GM21367 (cell line): ENCODE results near the gene GALNT3.

Experiments
- ATAC-seq: cut with Tn5 transposase; IDR thresholded peaks from one replicate; pipeline ENCODE4 v1.9.1; 2021; ENCODE audit not compliant: unreplicated experiment

The GALNT3 gene

DNA sequence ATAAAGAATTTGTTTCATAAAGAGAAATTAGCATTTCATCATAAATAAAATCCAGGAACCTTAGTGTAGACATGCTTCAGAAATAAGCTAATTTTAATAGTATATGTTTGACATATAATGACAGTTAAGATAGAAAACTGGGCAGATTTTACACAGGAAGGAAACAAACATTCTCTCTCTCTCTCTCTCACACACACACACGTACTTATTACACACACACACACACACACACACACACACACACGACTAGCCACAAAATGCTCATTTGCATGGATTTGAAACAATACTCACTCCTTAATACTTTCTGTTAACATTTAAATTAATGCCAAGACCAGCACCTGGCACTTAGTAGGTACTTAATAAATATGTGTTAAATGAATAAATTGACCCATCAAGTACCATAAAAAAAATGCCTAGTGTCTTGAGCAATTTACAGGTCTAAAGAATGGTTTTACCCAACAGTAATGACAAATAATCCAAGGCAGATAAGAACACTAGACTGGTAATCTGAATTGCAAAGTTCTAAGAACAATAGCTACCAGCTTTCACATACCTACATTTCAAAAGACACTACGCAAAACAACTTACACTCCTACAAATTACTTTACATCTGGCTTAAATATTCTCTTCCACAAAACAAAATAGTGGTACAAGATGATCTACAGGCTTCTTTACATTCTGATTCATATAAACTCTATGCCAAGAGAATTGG lies 2.9 kb upstream of the GALNT3 start:
- no peak for ATAC-seq

DNA sequence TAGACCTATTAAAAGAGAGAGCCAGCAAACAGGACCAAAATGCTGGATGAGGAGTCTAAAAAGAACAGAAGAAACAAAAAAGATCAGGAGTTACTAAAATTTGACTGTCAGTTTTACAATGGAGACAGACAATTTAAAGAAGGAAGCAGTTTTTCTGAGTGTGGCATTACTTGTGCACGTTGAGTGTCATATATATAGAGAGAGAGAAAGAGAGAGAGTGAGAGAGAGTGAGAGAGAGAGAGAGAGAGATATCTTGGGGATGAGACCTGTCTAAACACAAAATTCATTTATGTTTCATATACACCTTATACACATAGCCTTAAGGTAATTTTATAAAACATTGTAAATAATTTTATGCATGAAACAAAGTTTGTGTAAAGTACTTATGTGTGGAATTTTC lies 2.1 kb upstream of the GALNT3 start:
- no peak for ATAC-seq

DNA sequence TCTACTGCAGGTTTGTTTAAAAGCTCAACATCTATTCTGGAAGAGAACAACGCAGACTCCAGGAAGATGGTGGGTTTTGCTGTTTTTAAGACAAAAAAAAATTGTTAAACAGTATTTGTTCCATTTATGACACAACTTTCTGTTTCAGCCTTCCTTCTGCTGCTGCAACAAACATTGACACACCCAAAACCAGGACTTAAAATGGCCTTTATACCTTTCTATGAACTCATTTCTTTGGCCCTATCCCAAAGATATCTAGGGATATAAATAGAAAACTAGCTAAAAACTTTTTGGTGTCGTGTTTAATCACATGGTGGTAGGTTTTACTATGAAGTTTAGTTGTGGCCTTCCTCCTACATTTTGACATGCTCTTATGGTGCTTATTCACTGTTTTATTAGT lies 964 bp upstream of the GALNT3 start:
- peak; percentile 26 for ATAC-seq

DNA sequence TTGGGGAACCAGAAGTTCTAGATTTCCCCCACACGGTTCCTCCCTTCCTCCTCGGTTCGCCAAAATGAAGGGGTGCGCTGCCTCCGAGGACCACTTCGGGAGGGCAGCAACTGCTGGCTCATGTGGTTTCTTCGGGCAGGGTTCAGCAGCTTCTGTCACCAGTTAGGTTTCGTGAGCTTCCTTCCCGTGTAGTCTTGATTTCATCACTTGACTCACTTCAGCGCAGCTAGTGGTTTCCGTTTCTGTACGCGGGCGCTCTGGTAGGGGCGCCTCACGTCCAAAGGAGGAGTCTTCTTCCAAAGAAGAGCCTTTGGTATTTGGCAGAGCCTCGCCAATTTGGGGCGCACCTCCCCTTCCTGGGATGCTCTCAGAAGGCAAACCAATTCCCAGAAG lies 485 bp upstream of the GALNT3 start:
- ATAC-seq = peak; percentile 99

DNA sequence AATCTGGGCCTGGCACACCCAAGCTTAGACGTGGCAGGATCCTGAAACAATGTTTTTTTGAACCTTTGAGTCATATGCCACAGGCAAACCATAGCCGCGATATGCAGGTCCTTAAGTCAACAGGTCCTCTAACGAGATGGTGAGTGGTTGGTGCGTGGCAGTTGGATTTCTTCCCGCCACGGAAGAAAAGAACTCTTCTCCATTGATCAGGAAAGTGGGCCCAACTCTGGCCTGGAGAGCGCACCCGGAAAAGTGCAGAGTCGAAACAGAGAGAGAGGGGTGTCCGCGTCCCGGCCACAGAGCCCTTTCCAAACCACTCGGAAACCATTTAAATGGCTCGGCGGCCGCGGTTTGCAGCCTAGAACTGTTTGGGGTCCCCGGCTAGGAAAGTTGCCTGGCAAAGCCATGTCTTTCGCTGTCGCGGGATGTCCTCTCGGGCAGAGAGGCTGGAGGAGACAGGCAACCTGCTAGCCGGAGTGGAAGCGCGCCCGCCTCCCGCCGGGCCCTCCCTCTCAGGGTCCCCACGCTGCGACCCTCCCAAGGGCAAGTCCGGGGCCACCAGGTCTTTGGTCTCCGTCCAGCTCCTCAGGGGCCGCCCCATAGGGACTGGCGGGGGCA lies 777 bp downstream of the GALNT3 start:
- no peak for ATAC-seq

DNA sequence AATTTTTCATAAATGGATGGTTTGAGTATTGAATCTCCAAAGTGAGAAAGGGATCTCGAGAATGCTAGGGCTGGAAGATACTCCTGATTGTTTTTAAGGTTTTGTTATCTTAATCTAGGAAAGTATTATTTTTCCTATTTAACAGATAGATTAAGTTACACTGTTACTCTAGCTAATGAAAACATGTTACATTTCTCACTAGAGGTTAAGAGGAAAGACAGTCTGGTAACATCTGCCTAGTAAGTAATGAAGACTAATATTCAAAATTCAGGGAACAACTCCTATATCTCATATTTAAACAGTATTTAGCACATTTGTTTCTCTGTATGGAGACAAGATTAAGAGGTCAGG lies 2.0 kb downstream of the GALNT3 start:
- ATAC-seq = no peak

DNA sequence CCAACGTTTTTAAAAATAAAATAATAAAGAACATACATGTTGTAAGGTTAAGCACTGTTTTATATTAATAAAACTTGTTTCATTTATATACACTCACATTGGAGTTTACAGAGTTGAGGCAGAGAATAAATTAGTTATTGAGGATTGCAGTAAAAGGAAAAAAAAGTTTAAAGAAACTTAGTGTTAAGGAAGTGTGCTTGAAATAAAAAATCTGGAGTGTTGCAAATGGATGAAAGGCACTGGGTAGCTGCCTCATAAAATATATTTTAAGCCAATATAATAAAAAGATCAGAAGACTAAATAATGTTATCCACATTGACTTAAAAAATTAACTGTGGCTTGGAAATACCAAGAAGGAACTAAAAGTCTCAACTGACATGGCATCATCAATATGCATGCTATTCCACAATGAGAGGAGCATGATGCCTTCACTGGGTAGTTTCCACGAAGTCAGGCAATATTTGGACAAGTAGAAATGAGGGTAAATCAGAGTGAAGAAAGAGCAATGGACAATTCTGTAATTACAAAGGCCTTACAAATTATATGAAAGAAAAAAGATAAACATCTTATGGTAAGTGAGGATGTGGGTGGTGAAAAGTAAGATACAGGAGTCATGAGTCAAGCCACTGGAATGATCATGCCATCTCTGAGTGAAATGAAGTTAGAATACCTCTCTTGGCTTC lies 2.5 kb downstream of the GALNT3 start:
- no peak for ATAC-seq

DNA sequence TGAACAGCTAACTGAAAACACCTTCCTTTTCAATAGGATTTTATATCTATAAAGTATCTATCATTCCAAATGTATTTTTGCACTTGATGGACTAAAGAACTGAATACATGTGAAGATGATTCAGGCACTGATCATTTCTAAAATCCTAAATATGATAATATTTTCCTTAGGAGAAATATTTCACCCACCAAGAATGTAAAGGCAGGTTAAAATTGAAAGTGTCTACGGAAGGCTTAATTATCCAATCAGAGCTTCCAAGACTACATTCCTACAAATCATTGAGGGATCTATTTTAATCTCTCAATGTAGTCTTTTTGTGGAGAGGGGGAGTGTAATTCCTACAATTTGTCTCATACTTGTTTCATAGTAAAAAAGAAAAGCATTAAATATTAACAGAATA lies 3.6 kb downstream of the GALNT3 start:
- no peak for ATAC-seq

DNA sequence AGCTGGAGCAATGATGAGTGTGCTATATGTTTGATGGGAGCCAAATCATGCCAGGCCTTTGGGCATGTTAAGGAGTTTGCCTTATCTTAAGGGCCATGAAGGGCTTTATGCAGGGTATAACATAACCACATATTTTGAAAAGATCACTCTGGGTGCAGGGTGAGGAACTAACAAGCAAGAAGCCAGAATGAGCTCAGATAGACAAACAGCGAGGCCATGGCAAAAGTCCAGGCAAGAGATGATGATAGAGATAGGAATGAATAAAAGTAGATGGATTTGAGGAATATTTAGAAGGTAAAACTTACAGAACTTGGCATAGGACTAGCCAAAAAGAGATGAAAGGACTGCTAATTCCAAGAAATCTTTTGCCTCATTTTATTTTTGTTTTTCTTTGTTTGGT lies 6.7 kb downstream of the GALNT3 start:
- ATAC-seq = no peak

DNA sequence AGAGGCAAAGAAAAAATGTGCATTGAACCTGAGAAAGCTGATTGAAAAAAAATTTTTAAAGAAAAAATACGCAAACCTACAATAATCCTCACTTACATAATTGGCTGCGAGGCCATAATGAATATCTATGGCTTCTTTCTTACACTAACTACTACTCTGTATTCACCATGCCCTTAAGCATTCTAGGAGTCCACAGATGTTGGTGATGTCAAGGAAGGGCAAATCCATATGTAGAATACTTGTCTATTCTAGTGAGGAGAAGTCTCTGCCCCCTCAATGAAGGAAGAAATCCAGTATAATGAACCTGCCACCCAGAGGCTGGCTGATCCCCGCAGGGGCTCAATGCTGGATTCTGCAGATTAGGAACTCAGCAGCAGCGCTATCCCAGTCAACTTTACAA lies 14.3 kb downstream of the GALNT3 start:
- ATAC-seq = no peak

DNA sequence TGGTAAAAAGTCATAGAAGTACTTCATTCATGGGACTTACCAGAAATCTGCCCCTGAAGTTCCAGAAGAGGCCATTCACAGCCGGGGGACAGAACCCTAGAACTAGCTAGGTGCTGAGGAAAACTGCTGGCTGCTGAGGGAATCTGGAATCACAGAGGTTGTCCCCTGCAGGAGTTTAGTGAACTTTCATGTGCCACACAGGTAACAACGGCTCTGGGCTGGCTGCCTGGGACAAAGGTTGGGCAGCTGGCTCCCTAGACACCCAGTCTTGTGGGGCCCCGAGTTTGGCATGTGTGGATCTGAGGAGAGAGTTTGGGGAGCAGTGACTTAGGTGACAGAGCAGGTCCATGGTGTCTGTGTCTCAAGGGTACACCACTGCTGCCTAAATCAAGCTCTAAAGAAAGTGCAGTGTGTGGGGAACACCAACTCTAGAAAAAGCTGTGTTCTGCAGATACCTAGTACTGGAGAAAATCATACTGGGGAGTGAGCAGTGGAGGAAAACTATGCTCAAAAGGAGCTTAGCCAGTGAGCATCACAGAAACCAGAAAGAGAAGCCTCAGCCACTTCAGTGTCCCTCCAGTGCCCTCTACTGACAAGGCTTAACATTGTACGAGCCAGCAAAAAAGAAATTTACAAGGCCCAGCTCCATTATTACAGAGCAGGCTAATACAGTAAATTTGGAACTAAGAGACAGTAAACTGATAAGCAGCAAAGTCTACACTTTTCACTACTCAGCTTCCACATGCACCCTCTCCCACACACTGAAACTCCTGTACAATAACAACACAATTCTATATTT lies 15.2 kb downstream of the GALNT3 start:
- no peak for ATAC-seq

DNA sequence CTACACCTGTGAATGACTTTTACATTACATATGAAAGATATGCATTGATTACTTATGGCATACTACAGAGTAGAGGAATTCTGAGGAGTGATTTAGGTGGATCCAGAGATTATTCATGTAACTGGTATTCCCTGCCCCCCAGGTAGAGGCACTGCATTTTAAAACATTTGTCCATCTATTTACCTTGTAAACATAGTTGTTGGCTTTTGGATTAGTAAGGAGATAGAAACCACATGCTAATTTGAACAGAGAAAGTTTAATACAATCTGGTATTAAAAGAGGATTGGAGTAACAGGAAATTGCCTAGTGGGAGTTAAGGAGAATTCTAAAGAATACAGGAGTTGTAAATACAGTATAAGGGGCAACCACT lies 15.9 kb downstream of the GALNT3 start:
- ATAC-seq = no peak

DNA sequence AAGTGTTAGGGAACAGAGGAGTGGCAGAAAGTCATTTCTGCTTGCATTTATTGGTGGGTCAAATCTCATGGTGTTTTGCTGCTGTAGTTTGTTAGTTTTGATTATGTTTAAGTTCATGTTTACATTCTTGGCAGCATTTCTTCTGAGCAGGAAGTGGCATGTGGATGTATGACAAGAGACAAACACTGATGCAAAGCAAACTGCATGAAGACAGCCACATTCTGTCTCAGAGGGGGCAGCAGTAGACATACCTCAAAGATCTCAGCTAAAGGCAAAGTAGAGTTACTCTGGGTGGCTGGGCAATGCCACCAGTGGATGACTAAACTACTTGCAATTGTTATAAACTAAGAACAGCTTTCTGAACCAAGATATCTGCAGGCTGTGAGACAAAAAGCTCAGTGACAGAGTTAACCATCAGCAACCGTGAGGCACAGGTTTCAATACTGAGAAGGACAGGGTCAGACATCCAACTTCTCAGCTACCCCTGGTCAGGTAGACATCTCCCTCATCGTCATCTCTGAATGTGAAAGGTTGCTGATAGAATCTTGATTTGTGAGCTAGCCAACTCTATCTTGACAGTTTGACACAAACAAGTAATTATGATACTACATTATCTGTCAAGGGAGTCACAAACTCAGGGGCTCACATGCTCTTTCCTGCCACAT lies 16.4 kb downstream of the GALNT3 start:
- no peak for ATAC-seq

DNA sequence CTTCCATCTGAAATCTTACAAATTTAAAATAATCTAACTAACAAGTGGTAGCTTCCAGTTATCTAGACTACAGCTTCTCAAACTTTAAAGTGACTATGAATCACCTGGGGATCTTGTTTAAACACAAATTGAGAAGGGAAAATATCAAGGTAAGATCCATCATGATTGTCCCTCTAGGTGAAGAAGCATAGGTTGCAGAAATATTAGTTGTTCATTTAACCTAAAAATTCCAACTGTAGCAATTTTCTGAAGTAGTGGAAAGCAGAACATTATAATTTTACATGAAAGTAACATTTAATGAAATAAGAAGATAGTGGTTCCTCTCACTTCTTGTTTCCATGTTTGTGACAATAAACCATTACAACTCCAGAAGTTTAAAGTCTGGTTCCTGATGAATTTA lies 17.3 kb downstream of the GALNT3 start:
- ATAC-seq = no peak

DNA sequence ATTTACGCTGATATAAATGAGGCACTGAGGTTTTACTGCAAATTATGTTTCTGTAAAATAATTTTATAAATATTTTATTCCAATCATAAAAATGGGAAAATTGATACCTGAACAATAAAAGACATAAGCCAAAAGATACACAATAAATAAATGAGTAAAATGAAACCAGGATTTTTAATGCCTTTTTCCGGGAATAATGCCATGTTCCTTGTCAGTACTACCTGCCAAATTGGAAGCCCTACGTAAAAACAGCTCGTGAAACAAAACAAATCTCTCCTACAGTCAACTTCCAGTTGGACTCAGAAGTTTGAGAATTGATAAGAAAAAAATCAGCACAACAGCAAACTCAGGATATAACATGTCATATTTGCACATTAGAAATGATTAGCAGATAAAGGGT lies 18.0 kb downstream of the GALNT3 start:
- ATAC-seq = no peak

DNA sequence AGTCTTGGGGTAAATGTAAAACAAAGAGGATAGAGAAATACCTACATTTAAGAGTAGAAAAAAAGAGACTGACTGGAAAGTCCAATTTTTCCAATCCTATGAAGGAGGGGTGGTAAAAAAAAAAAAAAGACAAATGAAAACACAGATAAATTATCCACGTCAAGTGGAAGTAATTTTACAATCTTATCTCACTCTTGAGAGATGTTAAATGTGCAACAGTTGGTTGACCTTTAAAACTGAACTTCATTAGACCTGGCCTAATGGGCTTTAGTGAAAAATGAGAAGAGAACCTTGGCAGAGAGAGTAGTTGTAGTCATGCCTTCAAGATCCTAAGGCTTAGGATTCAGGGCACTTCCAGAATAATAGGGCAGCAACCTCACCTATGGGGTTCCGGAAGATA lies 20.4 kb downstream of the GALNT3 start:
- no peak for ATAC-seq

DNA sequence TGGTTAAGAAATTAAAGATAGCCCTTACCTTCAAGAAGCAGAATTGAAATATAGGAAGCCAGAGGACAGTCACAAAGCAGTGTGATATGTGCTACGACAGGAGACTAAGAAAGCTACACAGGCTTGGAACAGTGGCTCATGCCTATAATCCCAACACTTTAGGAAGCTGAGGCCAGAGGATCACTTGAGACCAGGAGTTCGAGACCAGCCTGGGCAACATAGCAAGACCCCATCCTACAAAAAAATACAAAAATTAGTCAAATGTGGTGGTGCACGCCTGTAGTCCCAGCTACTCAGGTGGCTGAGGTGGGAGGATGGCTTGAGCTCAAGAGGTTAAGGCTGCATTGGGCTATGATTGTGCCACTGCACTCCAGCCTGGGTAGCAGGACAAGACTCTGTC lies 21.9 kb downstream of the GALNT3 start:
- no peak for ATAC-seq

DNA sequence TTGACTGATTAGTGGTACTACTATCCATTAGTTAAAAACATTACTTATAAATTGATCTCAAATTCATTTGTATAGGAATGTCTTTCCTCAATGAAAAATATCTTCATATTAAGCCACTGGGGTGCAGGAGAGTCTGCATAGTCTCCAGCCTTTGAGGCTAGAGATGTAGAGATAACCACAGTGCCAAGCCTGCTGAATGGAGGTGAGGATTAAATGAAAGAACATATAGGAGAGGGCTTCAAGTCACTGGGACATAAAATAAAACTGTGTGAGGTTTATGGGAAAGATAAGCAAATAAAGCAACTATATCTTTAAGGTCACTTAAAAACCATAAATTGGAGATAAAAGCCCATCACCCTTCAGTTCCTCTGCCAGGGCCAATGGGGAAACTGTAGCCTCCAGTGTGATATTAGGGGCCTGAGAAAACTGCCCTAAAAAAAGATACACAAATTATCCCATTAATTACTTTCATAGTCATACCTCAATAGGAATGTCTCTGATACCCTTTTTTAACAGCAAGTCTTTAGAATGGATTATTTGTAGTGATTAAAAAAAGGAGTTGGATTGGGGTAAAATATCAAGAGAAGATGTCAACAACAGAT lies 27.6 kb downstream of the GALNT3 start:
- no peak for ATAC-seq

DNA sequence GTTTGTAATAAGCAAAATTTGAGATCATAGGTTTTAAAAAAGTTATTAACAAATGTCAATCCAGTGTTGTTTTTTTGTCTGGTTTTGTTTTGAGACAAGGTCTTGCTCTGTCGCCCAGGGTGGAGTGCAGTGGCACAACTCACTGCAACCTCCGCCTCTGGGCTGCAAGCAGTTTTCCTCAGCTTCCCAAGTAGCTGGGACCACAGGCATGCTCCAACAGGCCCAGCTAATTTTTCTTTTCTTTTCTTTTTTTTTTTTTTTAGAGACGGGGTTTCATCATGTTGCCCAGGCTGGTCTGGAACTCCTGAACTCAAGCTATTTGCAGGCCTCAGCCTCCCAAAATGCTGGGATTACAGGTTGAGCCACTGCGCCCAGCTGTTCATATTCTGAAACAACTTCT lies 31.3 kb downstream of the GALNT3 start:
- no peak for ATAC-seq

DNA sequence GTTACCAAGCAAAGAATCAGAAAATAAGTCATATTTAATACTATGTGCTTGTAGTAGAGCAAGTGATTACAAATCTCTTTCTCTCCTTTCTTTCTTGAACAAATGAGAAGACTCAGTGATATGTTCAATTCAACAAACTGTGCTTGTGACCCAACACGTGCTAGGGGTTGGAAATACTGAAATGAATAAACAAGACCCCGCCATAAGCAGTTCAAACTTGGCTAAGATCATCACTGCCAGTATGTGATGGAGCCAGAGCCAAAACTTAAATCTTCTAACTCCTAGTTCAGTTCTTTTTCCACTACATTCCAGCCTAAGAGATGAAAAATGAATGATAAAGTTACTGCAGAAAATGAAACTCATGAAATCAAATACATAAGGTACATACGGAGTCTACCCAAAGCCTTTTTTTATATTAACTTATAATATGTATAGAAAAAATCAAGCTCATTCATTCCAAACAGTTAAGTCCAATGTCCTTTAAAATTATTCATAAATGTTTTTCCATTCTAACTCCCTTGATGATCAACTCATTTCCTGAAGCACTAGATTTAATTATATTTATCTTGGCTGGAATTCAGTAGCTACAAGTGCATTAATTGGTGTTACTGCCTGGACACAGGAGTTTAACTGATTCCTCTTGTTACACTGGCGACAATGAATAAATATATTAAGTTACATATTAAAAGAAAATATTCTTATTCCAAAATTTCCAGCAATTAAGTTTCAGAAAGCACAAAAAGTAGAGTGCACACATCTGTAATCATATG lies 36.0 kb downstream of the GALNT3 start:
- ATAC-seq = no peak
